Keratinocyte (primary cell): Measurements from ENCODE around the gene SNTG2.

Experiments
- CTCF ChIP-seq, 3 experiments: IDR thresholded peaks in 1 of 3; conservative IDR thresholded peaks in 1 of 3; optimal IDR thresholded peaks in 1 of 3; 2 replicates in 2 of 3; 3 replicates in 1 of 3; pipeline versions ENCODE3 to v1.5.1; 2011; ENCODE audit warnings: low read length in 3 of 3, mild to moderate bottlenecking in 3 of 3, moderate library complexity in 2 of 3, control low read depth in 1 of 3, inconsistent platforms in 1 of 3; ENCODE audit not compliant: insufficient read depth in 2 of 3; ENCODE audit errors: extremely low read depth in 1 of 3
- EZH2 ChIP-seq: IDR thresholded peaks from one replicate; pipeline ENCODE4 v1.6.1; 2012; ENCODE audit warnings: inconsistent platforms, mild to moderate bottlenecking, low read length, moderate library complexity

- TF ChIP-seq CTCF (optimal IDR thresholded peaks at IDR 0.05 in 1 of 3, IDR thresholded peaks at IDR 0.05 in 1 of 3, conservative IDR thresholded peaks at IDR 0.05 in 1 of 3; ENCODE audit: extremely low read depth in 1 of 3, insufficient read depth in 2 of 3, low read length in 3 of 3) = no peak
- TF ChIP-seq EZH2 = no peak
Observed at GRCh38 chr2:1249897-1250687, 299.4 kb downstream of the SNTG2 start.
